Measurements from ENCODE around the gene MYL12A. TPM values are rescaled to one million over a fixed set of nuclear protein-coding genes. Genes with fewer than 3 reads are reported as not detected.

Gene MYL12A
- total and polyA plus RNA-seq, 2 of the 8 experiments (the other 6 are each of a cell fraction or from before 2014, with no cell fraction given): 188 to 247 TPM

DNA sequence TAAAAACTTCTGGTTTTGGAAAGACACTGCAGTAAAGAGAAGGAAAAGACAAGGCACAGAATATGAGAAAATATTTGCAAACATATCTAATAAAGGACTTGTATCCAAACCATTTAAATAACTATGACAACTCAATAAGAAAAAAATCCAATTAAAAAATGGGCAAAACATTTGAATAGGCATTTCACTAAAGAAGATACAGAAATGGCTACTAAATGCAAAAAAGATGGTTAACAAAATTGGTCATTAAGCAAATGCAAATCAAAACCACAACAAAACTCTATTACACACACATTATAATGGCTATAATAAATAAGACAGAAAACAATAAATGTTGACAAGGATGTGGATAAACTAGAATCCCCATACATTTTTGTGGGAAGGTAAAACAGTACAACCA is 42.4 kb upstream of the MYL12A start:
- Histone ChIP-seq H2AK5ac (ENCODE audit: low read depth, low read length) (no peak overlapping the region), H2AFZ (ENCODE audit: low read length) (no peak overlapping the region), H3K14ac (ENCODE audit: insufficient read length) (no peak overlapping the region), H3K4me3 (ENCODE audit: extremely low read depth in 1 of 4, insufficient read depth in 2 of 4, low read depth in 3 of 4, low read length in 4 of 4) (no peak overlapping the region), H3K9me3 (ENCODE audit: insufficient read depth in 2 of 2, low read depth in 1 of 2, low read length in 1 of 2) (no peaks in the 10 kb centered on the region), H4K20me1 (replicated peaks in 1 of 2; ENCODE audit: control insufficient read depth in 1 of 2, insufficient read depth in 2 of 2, low read length in 2 of 2) (no peaks in the 10 kb centered on the region), H2BK5ac (ENCODE audit: low read depth, low read length) (no peak overlapping the region), H3K27ac (ENCODE audit: low read depth, low read length) (no peak overlapping the region), H4K91ac (replicated peaks; ENCODE audit: insufficient read length, low read length) (no peak overlapping the region), H3K27me3 (replicated peaks in 1 of 4; ENCODE audit: control insufficient read depth in 3 of 4, extremely low read depth in 1 of 4, insufficient read depth in 3 of 4, low read length in 3 of 4) (no peaks in the 10 kb centered on the region), H4K8ac (ENCODE audit: extremely low read depth, insufficient read depth, low read length) (no peak overlapping the region), H3K23me2 (ENCODE audit: low read depth, low read length) (no peaks in the 10 kb centered on the region), H3K79me2 (ENCODE audit: control insufficient read depth in 1 of 2, insufficient read depth in 2 of 2, low read length in 2 of 2) (no peaks in the 10 kb centered on the region), H2BK12ac (ENCODE audit: low read depth, low read length) (no peak overlapping the region), H2BK20ac (ENCODE audit: low read length) (no peak overlapping the region), H4K5ac (ENCODE audit: insufficient read length, low read depth, low read length) (no peak overlapping the region), H2BK120ac (replicated peaks; ENCODE audit: low read depth, low read length) (no peak overlapping the region), H3K4me2 (ENCODE audit: insufficient read depth in 1 of 2, low read depth in 2 of 2, low read length in 2 of 2) (no peak overlapping the region), H3K18ac (ENCODE audit: extremely low read depth, low read length) (no peak overlapping the region), H3K23ac (ENCODE audit: insufficient read length) (no peak overlapping the region), H3K4me1 (replicated peaks in 1 of 4; ENCODE audit: control insufficient read depth in 3 of 4, insufficient read depth in 4 of 4, low read length in 3 of 4) (no peaks in the 10 kb centered on the region), H2BK15ac (ENCODE audit: low read length) (no peak overlapping the region), H3K56ac (replicated peaks; ENCODE audit: insufficient read length, low read depth, low read length) (no peak overlapping the region), H3K4ac (replicated peaks; ENCODE audit: insufficient read length, low read depth, low read length) (no peak overlapping the region), H3K79me1 (ENCODE audit: low read depth, low read length) (no peaks in the 10 kb centered on the region), H3K36me3 (ENCODE audit: control insufficient read depth in 2 of 4, insufficient read depth in 4 of 4, low read length in 3 of 4) (no peaks in the 10 kb centered on the region), H3K9ac (replicated peaks in 1 of 4; ENCODE audit: extremely low read depth in 1 of 4, low read depth in 3 of 4, low read length in 3 of 4) (no peak overlapping the region)
- POLR2A ChIA-PET (ENCODE audit: partially characterized antibody): no interaction called here
- FAIRE-seq: no peak
- CTCF ChIA-PET (ENCODE audit: partially characterized antibody): interaction anchor here (0.6 to 1.8 kb wide), 2 partner anchors 27 to 40 kb away, joined by 3 read pairs; no protein-coding TSS in a partner anchor
- no peak for DNase-seq (ENCODE audit: low read depth in 1 of 2, low spot score in 2 of 2)
- TF ChIP-seq CREB1 (IDR thresholded peaks at IDR 0.05) (no peak), TAF7 (optimal IDR thresholded peaks at IDR 0.05; ENCODE audit: borderline replicate concordance, low read depth, low read length) (no peak), BCL11A (IDR thresholded peaks at IDR 0.05; ENCODE audit: low read depth in 2 of 2, low read length in 2 of 2) (no peak), POLR2A (IDR thresholded peaks at IDR 0.05; ENCODE audit: control extremely low read depth in 1 of 2, low read depth in 2 of 2, low read length in 2 of 2) (no peak), CBX8 (IDR thresholded peaks at IDR 0.05; ENCODE audit: borderline replicate concordance, low read depth, low read length) (no peak), EP300 (IDR thresholded peaks at IDR 0.05; ENCODE audit: borderline replicate concordance in 1 of 2, low read depth in 2 of 2, low read length in 2 of 2) (no peak), CHD2 (IDR thresholded peaks at IDR 0.05; ENCODE audit: low read length) (no peak), TEAD4 (IDR thresholded peaks at IDR 0.05; ENCODE audit: low read depth, low read length) (no peak), RAD21 (IDR thresholded peaks at IDR 0.05 in 1 of 2, conservative IDR thresholded peaks at IDR 0.05 in 1 of 2; ENCODE audit: low read depth in 2 of 2, low read length in 2 of 2) (no peak), SP2 (IDR thresholded peaks at IDR 0.05; ENCODE audit: low read length) (no peak)
- TF ChIP-seq, protein P1, sequence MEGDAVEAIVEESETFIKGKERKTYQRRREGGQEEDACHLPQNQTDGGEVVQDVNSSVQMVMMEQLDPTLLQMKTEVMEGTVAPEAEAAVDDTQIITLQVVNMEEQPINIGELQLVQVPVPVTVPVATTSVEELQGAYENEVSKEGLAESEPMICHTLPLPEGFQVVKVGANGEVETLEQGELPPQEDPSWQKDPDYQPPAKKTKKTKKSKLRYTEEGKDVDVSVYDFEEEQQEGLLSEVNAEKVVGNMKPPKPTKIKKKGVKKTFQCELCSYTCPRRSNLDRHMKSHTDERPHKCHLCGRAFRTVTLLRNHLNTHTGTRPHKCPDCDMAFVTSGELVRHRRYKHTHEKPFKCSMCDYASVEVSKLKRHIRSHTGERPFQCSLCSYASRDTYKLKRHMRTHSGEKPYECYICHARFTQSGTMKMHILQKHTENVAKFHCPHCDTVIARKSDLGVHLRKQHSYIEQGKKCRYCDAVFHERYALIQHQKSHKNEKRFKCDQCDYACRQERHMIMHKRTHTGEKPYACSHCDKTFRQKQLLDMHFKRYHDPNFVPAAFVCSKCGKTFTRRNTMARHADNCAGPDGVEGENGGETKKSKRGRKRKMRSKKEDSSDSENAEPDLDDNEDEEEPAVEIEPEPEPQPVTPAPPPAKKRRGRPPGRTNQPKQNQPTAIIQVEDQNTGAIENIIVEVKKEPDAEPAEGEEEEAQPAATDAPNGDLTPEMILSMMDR (IDR thresholded peaks at IDR 0.05; ENCODE audit: control extremely low read depth in 1 of 3, insufficient read depth in 1 of 3, low read depth in 1 of 3, low read length in 3 of 3): no peak
